ENCODE results near the gene ZSWIM1.
A peak's percentile ranks its signal among the peaks of the same experiment; 100 is the strongest.

ZSWIM1 gene

GRCh38 chr20:45904583-45905504, 23.8 kb downstream of the ZSWIM1 start:
- TF ChIP-seq CTCF (IDR thresholded peaks at IDR 0.05): no peak
- peaks cover 3% of the 10 kb centered on the region for H3K36me3 ChIP-seq
- no peaks in the 10 kb centered on the region for H3K9me3 ChIP-seq
- no peak overlapping the region for H3K4me3 ChIP-seq (ENCODE audit: low read depth in 1 of 2, low read length in 1 of 2)
- H3K27ac ChIP-seq: no peak overlapping the region
- peaks cover 2 to 11% of the 10 kb centered on the region in 2 experiments for H3K4me1 ChIP-seq (ENCODE audit: control insufficient read depth in 1 of 2, insufficient read depth in 1 of 2, low read depth in 1 of 2, low read length in 1 of 2)
- H3K27me3 ChIP-seq: no peaks in the 10 kb centered on the region

DNA sequence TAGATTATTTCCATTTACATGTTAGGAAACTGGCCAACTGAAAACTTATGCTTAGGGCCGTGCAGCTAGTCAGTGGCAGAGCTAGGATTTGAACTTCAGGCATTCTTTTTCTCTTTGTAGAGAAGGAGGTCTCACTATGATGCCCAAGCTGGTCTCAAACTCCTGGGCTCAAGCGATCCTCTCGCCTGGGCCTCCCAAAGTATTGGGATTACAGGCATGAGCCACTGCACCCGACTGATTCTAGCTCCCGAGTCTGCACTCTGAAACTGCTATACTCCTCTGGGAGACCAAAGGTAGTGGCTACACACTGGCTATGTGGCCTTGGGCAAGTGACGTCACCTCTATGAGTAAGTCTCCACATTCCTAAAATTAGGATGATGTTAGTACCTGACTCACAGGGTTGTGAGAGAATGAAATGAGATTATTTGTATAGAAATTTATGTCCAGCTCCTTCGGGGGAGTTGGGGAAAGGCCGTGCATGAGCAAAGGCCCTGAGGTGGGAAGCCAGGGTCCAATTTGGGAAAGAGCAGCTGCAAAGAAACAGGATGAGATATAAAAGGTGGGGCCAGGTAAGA, 24.6 kb downstream of the ZSWIM1 start:
- H3K36me3 ChIP-seq: peaks cover 3% of the 10 kb centered on the region
- TF ChIP-seq CTCF (IDR thresholded peaks at IDR 0.05): no peak
- H3K27ac ChIP-seq: no peak overlapping the region
- peaks cover 9 to 17% of the 10 kb centered on the region in 2 experiments for H3K4me1 ChIP-seq (ENCODE audit: control insufficient read depth in 1 of 2, insufficient read depth in 1 of 2, low read depth in 1 of 2, low read length in 1 of 2)
- no peaks in the 10 kb centered on the region for H3K9me3 ChIP-seq
- H3K4me3 ChIP-seq (ENCODE audit: low read depth in 1 of 2, low read length in 1 of 2): no peak overlapping the region
- H3K27me3 ChIP-seq: no peaks in the 10 kb centered on the region

- Histone ChIP-seq H3K27ac (no peak overlapping the region), H3K9me3 (no peaks in the 10 kb centered on the region), H3K4me1 (ENCODE audit: control insufficient read depth in 1 of 2, insufficient read depth in 1 of 2, low read depth in 1 of 2, low read length in 1 of 2) (peaks cover 27 to 35% of the 10 kb centered on the region in 2 experiments), H3K4me3 (ENCODE audit: low read depth in 1 of 2, low read length in 1 of 2) (no peak overlapping the region), H3K36me3 (peaks cover 3% of the 10 kb centered on the region), H3K27me3 (peaks cover 13% of the 10 kb centered on the region)
- TF ChIP-seq CTCF (IDR thresholded peaks at IDR 0.05): no peak
These were observed 26.4 kb downstream of the ZSWIM1 start for GRCh38 chr20:45907219-45907948.

DNA sequence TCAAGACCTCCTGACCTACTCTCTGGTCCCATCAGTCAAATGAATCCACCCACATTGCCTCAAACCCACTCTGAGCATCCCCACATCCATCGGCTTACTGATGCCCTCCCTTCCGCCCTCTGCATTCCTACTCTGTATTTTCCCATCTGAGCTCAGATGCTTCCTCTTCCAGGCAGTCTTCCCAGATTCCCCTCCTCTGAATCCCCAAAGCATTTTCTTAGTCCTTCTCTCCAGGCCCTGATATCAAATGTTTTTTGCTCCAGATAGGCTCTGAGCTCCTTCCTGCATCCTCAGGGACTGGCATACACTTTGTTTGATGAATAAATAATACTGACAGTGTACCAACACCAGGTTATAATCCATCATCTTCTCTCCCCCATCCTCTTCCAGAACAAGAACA, 27.1 kb downstream of the ZSWIM1 start:
- TF ChIP-seq CTCF (IDR thresholded peaks at IDR 0.05): no peak
- H3K4me3 ChIP-seq (ENCODE audit: low read depth in 1 of 2, low read length in 1 of 2): no peak overlapping the region
- peaks cover 20% of the 10 kb centered on the region for H3K27me3 ChIP-seq
- H3K4me1 ChIP-seq (ENCODE audit: control insufficient read depth in 1 of 2, insufficient read depth in 1 of 2, low read depth in 1 of 2, low read length in 1 of 2): peaks cover 28 to 35% of the 10 kb centered on the region in 2 experiments
- H3K36me3 ChIP-seq: peaks cover 3% of the 10 kb centered on the region
- no peaks in the 10 kb centered on the region for H3K9me3 ChIP-seq
- H3K27ac ChIP-seq: no peak overlapping the region

GRCh38 chr20:45909336-45909808, 28.3 kb downstream of the ZSWIM1 start:
- peaks cover 21% of the 10 kb centered on the region for H3K27me3 ChIP-seq
- no peaks in the 10 kb centered on the region for H3K9me3 ChIP-seq
- TF ChIP-seq CTCF (IDR thresholded peaks at IDR 0.05): no peak
- peaks cover 34 to 40% of the 10 kb centered on the region in 2 experiments for H3K4me1 ChIP-seq (ENCODE audit: control insufficient read depth in 1 of 2, insufficient read depth in 1 of 2, low read depth in 1 of 2, low read length in 1 of 2)
- no peak overlapping the region for H3K4me3 ChIP-seq (ENCODE audit: low read depth in 1 of 2, low read length in 1 of 2)
- peaks cover 3% of the 10 kb centered on the region for H3K36me3 ChIP-seq
- H3K27ac ChIP-seq: peak overlapping the region; percentile 57
